ENCODE data around the gene ATP2B2. TPM values are rescaled to one million over a fixed set of nuclear protein-coding genes. Genes with fewer than 3 reads are reported as not detected.

ATP2B2 gene
- total RNA-seq, 1 experiment from 2014 or later, result 0.22 TPM

- no peak for DNase-seq
- H3K36me3 ChIP-seq (ENCODE audit: insufficient read depth, low read length), result no peaks in the 10 kb centered on the region
- H4K20me1 ChIP-seq (ENCODE audit: insufficient read depth, low read depth, low read length), result no peaks in the 10 kb centered on the region; the same call in 1 of the 2 replicates
- H3K9me2 ChIP-seq (replicated peaks; ENCODE audit: insufficient read depth, low read length), result no peaks in the 10 kb centered on the region
- H2AFZ ChIP-seq (ENCODE audit: low read length), result no peak overlapping the region
- no peak overlapping the region for H3K4me3 ChIP-seq (ENCODE audit: low read length)
- no peaks in the 10 kb centered on the region for H3K9me3 ChIP-seq (ENCODE audit: low read length)
- H3K9ac ChIP-seq (ENCODE audit: low read length), result no peak overlapping the region
- H3K27me3 ChIP-seq (ENCODE audit: low read length), result no peaks in the 10 kb centered on the region
- H3K4me1 ChIP-seq (ENCODE audit: low read length), result no peaks in the 10 kb centered on the region
- H3K79me2 ChIP-seq (ENCODE audit: low read length), result no peaks in the 10 kb centered on the region
- H3K27ac ChIP-seq (ENCODE audit: low read length), result no peak overlapping the region
- no peak overlapping the region for H3K4me2 ChIP-seq (ENCODE audit: low read depth, low read length, poor library complexity, severe bottlenecking)
Observed at GRCh38 chr3:10505791-10506585, 602 bp upstream of the ATP2B2 start.

DNA sequence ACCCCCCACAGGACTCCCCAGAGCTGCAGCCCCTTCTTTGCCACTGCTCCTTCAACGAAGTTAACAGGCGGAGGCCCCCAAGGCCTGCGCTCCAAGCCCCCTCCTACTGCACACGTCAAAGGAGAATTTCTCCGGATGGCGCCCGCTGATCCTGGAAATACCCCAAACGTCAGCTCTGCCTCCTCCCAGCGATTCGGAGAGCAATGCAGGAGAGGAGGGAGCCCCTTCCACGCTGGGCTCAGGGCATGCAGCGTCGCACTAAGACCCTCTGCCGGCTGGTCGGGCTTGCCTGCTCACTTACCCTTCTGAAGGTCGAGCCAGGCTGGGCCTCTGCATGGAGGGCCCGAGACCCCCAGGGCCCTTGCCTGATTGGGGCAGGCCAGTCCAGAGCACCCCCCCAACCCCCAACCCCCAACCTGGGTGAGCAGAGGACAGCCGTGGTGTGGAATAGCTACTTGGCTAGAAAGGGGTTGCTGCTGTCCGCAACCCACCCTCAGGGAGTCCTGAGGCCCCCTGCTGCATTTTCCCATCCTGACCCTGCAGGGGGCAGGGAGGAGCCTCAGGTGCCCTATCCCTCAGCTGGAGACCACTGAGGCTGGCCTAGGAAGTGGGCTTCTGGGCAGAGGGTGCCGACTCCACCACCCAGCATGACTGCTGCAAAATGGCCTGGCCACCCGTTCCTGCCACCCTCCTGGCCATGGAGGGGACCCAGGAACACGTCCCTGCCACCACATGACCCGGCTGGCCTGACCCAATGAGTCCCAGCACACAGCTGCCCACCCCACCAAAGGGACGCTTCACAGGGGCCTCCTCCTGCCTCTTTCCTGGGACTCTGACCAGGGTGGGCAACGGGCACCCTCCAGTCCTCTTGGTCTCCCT lies 976 bp downstream of the ATP2B2 start:
- H3K4me2 ChIP-seq (ENCODE audit: low read depth, low read length, poor library complexity, severe bottlenecking), result no peak overlapping the region
- no peak overlapping the region for H3K4me3 ChIP-seq (ENCODE audit: low read length)
- H4K20me1 ChIP-seq (ENCODE audit: insufficient read depth, low read depth, low read length), result no peaks in the 10 kb centered on the region; the same call in 1 of the 2 replicates

GRCh38 chr3:10503217-10503796 lies 2.1 kb downstream of the ATP2B2 start:
- Histone ChIP-seq H3K9ac (ENCODE audit: low read length) (no peak overlapping the region), H4K20me1 (ENCODE audit: insufficient read depth, low read depth, low read length) (no peaks in the 10 kb centered on the region; the same call in 1 of the 2 replicates), H2AFZ (ENCODE audit: low read length) (no peak overlapping the region), H3K4me3 (ENCODE audit: low read length) (no peak overlapping the region), H3K9me2 (replicated peaks; ENCODE audit: insufficient read depth, low read length) (no peaks in the 10 kb centered on the region), H3K36me3 (ENCODE audit: insufficient read depth, low read length) (no peaks in the 10 kb centered on the region), H3K4me2 (ENCODE audit: low read depth, low read length, poor library complexity, severe bottlenecking) (no peak overlapping the region), H3K27me3 (ENCODE audit: low read length) (no peaks in the 10 kb centered on the region), H3K4me1 (ENCODE audit: low read length) (no peaks in the 10 kb centered on the region), H3K9me3 (ENCODE audit: low read length) (no peaks in the 10 kb centered on the region), H3K79me2 (ENCODE audit: low read length) (no peaks in the 10 kb centered on the region), H3K27ac (ENCODE audit: low read length) (no peak overlapping the region)
- DNase-seq, result no peak

More for the DNA sequence above, 976 bp downstream of the ATP2B2 start:
- H3K27ac ChIP-seq (ENCODE audit: low read length), result no peak overlapping the region
- no peaks in the 10 kb centered on the region for H3K36me3 ChIP-seq (ENCODE audit: insufficient read depth, low read length)
- H3K27me3 ChIP-seq (ENCODE audit: low read length), result no peaks in the 10 kb centered on the region
- DNase-seq, result no peak
- H2AFZ ChIP-seq (ENCODE audit: low read length), result no peak overlapping the region
- no peak overlapping the region for H3K9ac ChIP-seq (ENCODE audit: low read length)
- H3K9me2 ChIP-seq (replicated peaks; ENCODE audit: insufficient read depth, low read length), result no peaks in the 10 kb centered on the region
- H3K4me1 ChIP-seq (ENCODE audit: low read length), result no peaks in the 10 kb centered on the region
- no peaks in the 10 kb centered on the region for H3K9me3 ChIP-seq (ENCODE audit: low read length)
- H3K79me2 ChIP-seq (ENCODE audit: low read length), result no peaks in the 10 kb centered on the region

DNA sequence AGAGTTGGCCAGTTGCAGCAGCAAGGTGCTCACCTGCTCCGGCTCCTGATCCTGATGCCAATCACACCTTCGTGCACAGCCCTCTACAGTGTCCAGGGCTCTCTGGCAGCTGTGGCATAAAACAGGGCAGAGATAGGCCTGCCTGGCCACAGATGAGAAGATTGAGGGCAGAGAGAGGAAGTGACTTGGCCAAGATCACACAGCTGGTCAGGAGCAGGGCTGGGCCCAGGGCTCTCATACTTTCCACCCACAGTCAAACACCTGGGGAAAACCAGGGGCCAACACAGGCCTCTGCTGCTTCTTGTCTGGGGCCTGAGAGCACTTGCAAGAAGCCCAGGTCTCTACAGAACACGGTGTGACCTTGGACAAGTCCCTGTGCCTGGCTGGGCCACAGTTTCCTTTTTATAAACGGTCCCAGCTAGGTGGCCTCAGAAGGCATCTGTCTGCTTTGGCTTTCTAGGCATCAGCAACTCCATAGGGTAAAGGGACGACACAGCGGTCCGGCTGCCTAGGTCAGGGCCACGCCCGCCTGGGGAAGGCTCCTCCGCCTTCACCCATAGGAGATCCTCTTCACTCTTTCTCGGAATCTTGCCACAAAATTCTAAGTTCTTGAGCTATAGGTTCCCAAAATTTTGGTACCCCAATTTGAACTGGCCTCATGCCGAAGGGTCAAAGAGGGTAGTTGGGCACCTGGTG lies 3.1 kb downstream of the ATP2B2 start:
- no peak overlapping the region for H3K27ac ChIP-seq (ENCODE audit: low read length)
- no peaks in the 10 kb centered on the region for H3K36me3 ChIP-seq (ENCODE audit: insufficient read depth, low read length)
- H2AFZ ChIP-seq (ENCODE audit: low read length), result no peak overlapping the region
- DNase-seq, result no peak
- no peak overlapping the region for H3K9ac ChIP-seq (ENCODE audit: low read length)
- no peak overlapping the region for H3K4me2 ChIP-seq (ENCODE audit: low read depth, low read length, poor library complexity, severe bottlenecking)
- no peaks in the 10 kb centered on the region for H3K9me2 ChIP-seq (replicated peaks; ENCODE audit: insufficient read depth, low read length)
- no peaks in the 10 kb centered on the region for H3K4me1 ChIP-seq (ENCODE audit: low read length)
- no peaks in the 10 kb centered on the region for H3K27me3 ChIP-seq (ENCODE audit: low read length)
- H3K9me3 ChIP-seq (ENCODE audit: low read length), result no peaks in the 10 kb centered on the region
- H3K79me2 ChIP-seq (ENCODE audit: low read length), result no peaks in the 10 kb centered on the region
- no peaks in the 10 kb centered on the region; the same call in 1 of the 2 replicates for H4K20me1 ChIP-seq (ENCODE audit: insufficient read depth, low read depth, low read length)
- no peak overlapping the region for H3K4me3 ChIP-seq (ENCODE audit: low read length)

DNA sequence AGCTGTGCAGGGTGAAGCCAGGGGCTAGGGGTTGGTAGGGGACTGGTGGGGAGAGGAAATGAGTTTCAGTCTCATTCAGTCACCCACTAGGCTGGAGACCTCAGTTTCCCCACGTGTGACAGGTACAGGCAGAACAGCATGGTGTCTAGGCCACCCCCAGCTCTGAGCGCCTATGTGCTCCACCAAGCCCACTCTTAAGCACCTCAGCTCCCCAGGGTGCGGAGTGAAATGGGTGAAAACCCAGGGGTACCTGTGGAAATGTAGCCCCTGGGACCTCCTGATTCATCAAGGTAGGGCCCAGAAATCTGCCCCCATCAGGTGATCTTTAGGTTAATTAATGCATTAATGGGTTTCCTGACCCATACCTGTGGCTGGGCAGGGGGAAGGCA lies 3.7 kb downstream of the ATP2B2 start:
- no peaks in the 10 kb centered on the region for H3K9me2 ChIP-seq (replicated peaks; ENCODE audit: insufficient read depth, low read length)
- peaks cover 1% of the 10 kb centered on the region; the same call in 1 of the 2 replicates for H3K4me1 ChIP-seq (ENCODE audit: low read length)
- no peaks in the 10 kb centered on the region for H3K9me3 ChIP-seq (ENCODE audit: low read length)
- no peaks in the 10 kb centered on the region for H3K36me3 ChIP-seq (ENCODE audit: insufficient read depth, low read length)
- H2AFZ ChIP-seq (ENCODE audit: low read length), result no peak overlapping the region
- H3K9ac ChIP-seq (ENCODE audit: low read length), result no peak overlapping the region
- no peaks in the 10 kb centered on the region for H3K27me3 ChIP-seq (ENCODE audit: low read length)
- no peak overlapping the region for H3K4me3 ChIP-seq (ENCODE audit: low read length)
- no peak overlapping the region for H3K4me2 ChIP-seq (ENCODE audit: low read depth, low read length, poor library complexity, severe bottlenecking)
- H4K20me1 ChIP-seq (ENCODE audit: insufficient read depth, low read depth, low read length), result no peaks in the 10 kb centered on the region; the same call in 1 of the 2 replicates
- DNase-seq, result no peak
- H3K79me2 ChIP-seq (ENCODE audit: low read length), result no peaks in the 10 kb centered on the region
- H3K27ac ChIP-seq (ENCODE audit: low read length), result no peak overlapping the region

DNA sequence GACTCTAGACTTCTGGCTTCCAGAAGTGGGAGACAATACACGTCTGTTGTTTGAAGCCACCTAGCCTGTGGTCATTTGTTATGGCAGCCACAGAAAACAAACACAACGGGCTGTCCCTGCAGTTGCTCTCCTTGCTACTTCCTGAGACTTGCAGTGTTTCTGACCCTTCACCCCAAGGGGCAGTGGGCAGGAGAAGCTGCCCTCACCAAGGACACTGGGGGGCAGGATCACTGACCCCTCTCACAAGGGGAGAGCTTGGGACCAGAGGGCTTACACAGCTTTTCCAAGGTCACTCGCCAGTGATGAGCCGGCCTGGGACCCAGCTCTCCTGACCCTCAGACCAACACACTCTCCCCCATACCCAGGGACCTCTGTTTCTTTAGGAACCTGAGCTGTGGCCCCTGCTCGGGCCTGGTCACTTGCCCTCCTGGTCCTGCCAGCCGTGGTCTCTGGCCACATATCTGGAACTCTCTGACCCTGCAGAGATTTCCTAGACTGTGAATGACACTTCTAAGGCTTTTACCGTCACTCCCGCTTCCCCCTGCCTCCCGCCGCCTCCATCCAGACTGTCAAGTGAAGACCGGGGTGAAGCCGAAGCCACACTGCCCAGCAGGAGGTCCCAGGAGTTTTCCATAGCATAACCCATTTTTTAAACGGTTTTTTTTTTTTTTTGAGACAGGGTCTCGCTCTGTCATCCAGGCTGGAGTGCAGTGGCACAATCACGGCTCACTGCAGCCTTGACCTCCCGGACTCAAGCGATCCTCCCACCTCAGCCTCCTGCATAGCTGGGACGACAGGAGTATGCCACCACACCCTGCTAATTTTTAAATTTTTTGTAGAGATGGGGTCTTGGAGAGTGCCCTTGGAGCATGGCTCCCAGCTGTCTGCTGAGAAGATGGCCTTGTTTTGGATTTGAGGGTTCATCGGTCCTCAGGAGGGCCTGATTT lies 4.4 kb downstream of the ATP2B2 start:
- Histone ChIP-seq H2AFZ (ENCODE audit: low read length) (no peak overlapping the region), H3K27me3 (ENCODE audit: low read length) (no peaks in the 10 kb centered on the region), H3K27ac (ENCODE audit: low read length) (no peak overlapping the region), H3K4me1 (ENCODE audit: low read length) (peaks cover 8% of the 10 kb centered on the region), H3K4me3 (ENCODE audit: low read length) (no peak overlapping the region), H3K9me2 (replicated peaks; ENCODE audit: insufficient read depth, low read length) (no peaks in the 10 kb centered on the region), H3K4me2 (ENCODE audit: low read depth, low read length, poor library complexity, severe bottlenecking) (no peak overlapping the region), H3K9ac (ENCODE audit: low read length) (no peak overlapping the region), H3K79me2 (ENCODE audit: low read length) (no peaks in the 10 kb centered on the region), H3K36me3 (ENCODE audit: insufficient read depth, low read length) (no peaks in the 10 kb centered on the region), H4K20me1 (ENCODE audit: insufficient read depth, low read depth, low read length) (no peaks in the 10 kb centered on the region; the same call in 1 of the 2 replicates), H3K9me3 (ENCODE audit: low read length) (no peaks in the 10 kb centered on the region)
- DNase-seq, result no peak

GRCh38 chr3:10498271-10498670 lies 7.1 kb downstream of the ATP2B2 start:
- H3K79me2 ChIP-seq (ENCODE audit: low read length), result no peaks in the 10 kb centered on the region
- no peak overlapping the region for H3K27ac ChIP-seq (ENCODE audit: low read length)
- peaks cover 15% of the 10 kb centered on the region for H3K4me1 ChIP-seq (ENCODE audit: low read length)
- H3K9ac ChIP-seq (ENCODE audit: low read length), result no peak overlapping the region
- no peak overlapping the region for H2AFZ ChIP-seq (ENCODE audit: low read length)
- H3K27me3 ChIP-seq (ENCODE audit: low read length), result no peaks in the 10 kb centered on the region
- no peak overlapping the region for H3K4me3 ChIP-seq (ENCODE audit: low read length)
- no peak for DNase-seq
- no peak overlapping the region for H3K4me2 ChIP-seq (ENCODE audit: low read depth, low read length, poor library complexity, severe bottlenecking)
- H4K20me1 ChIP-seq (ENCODE audit: insufficient read depth, low read depth, low read length), result no peaks in the 10 kb centered on the region; the same call in 1 of the 2 replicates
- no peaks in the 10 kb centered on the region for H3K9me2 ChIP-seq (replicated peaks; ENCODE audit: insufficient read depth, low read length)
- H3K9me3 ChIP-seq (ENCODE audit: low read length), result no peaks in the 10 kb centered on the region
- H3K36me3 ChIP-seq (ENCODE audit: insufficient read depth, low read length), result no peaks in the 10 kb centered on the region

Data from Karpas-422 (cell line).